Astrocyte (in vitro differentiated cells and primary cell): ENCODE data around the gene KRTAP5-10. TPM values are rescaled to one million over a fixed set of nuclear protein-coding genes. Genes with fewer than 3 reads are reported as not detected.
"Not testable (repeated sequence)": the region's sequence is repeated elsewhere in the genome, so short reads cannot be mapped to it uniquely, and the experiment has no call there.

Experiments used
- DNase-seq: peaks from one replicate; pipeline ENCODE4 v3.0.0-alpha.2; 2010; ENCODE audit warnings: low read depth
- FAIRE-seq: peaks from 2 replicates; lab custom pipeline; 2011; peaks lifted over from hg19 to GRCh38; lab: Jason Lieb, UNC
- H2AFZ ChIP-seq: 2 replicates; pipeline ENCODE4 v1.6.0; 2012; ENCODE audit warnings: low read depth, low read length, inconsistent platforms
- H3K27ac ChIP-seq: 2 replicates; pipeline ENCODE4 v1.5.1; 2011; ENCODE audit warnings: low read depth, low read length, inconsistent platforms
- H3K27me3 ChIP-seq: 2 replicates; pipeline ENCODE4 v1.6.0; 2011; ENCODE audit warnings: low read length, inconsistent platforms; ENCODE audit not compliant: insufficient read depth
- H3K36me3 ChIP-seq: 2 replicates; pipeline ENCODE4 v1.5.1; 2011; ENCODE audit warnings: low read length, inconsistent platforms; ENCODE audit not compliant: insufficient read depth
- H3K4me1 ChIP-seq: 2 replicates; pipeline ENCODE4 v1.5.1; 2011; ENCODE audit warnings: low read length, inconsistent platforms; ENCODE audit not compliant: insufficient read depth
- H3K4me2 ChIP-seq: 2 replicates; pipeline ENCODE4 v1.6.0; 2012; ENCODE audit warnings: low read length, inconsistent platforms
- H3K4me3 ChIP-seq: 2 replicates; pipeline ENCODE4 v1.5.1; 2011; ENCODE audit warnings: low read depth, mild to moderate bottlenecking, low read length, inconsistent platforms; ENCODE audit not compliant: insufficient read depth
- H3K79me2 ChIP-seq: 2 replicates; pipeline ENCODE4 v1.6.0; 2012; ENCODE audit warnings: mild to moderate bottlenecking, low read length, inconsistent platforms; ENCODE audit not compliant: insufficient read depth
- H3K9ac ChIP-seq: 2 replicates; pipeline ENCODE4 v1.6.0; 2012; ENCODE audit warnings: mild to moderate bottlenecking, low read length, inconsistent platforms
- H3K9me3 ChIP-seq: 2 replicates; pipeline ENCODE4 v1.5.1; 2012; ENCODE audit warnings: low read depth, mild to moderate bottlenecking, low read length, inconsistent platforms; ENCODE audit not compliant: insufficient read depth
- H4K20me1 ChIP-seq: 2 replicates; pipeline ENCODE4 v1.6.0; 2012; ENCODE audit warnings: low read length, inconsistent platforms; ENCODE audit not compliant: insufficient read depth
- H3K27ac Mint-ChIP-seq: one replicate; pipeline ENCODE4 v1.8.0; 2021; ENCODE audit warnings: mild to moderate bottlenecking, mixed read lengths; ENCODE audit not compliant: unreplicated experiment
- H3K27me3 Mint-ChIP-seq: one replicate; pipeline ENCODE4 v1.8.0; 2021; ENCODE audit warnings: low read depth, mixed read lengths; ENCODE audit not compliant: unreplicated experiment
- H3K36me3 Mint-ChIP-seq: one replicate; pipeline ENCODE4 v1.8.0; 2021; ENCODE audit warnings: low read depth, mixed read lengths; ENCODE audit not compliant: unreplicated experiment
- H3K4me1 Mint-ChIP-seq: one replicate; pipeline ENCODE4 v1.8.0; 2021; ENCODE audit warnings: low read depth, mixed read lengths; ENCODE audit not compliant: unreplicated experiment
- H3K4me3 Mint-ChIP-seq: one replicate; pipeline ENCODE4 v1.8.0; 2021; ENCODE audit warnings: mild to moderate bottlenecking, moderate library complexity, mixed read lengths; ENCODE audit not compliant: unreplicated experiment
- H3K9me3 Mint-ChIP-seq: one replicate; pipeline ENCODE4 v1.8.0; 2021; ENCODE audit warnings: mild to moderate bottlenecking, mixed read lengths; ENCODE audit not compliant: unreplicated experiment
- CTCF ChIP-seq: IDR thresholded peaks from 2 replicates; pipeline ENCODE4 v1.5.1; 2011; ENCODE audit warnings: low read depth, mild to moderate bottlenecking, inconsistent platforms, low read length, moderate library complexity; ENCODE audit not compliant: insufficient read depth
- EZH2 ChIP-seq: IDR thresholded peaks from 2 replicates; pipeline ENCODE4 v1.6.1; 2012; ENCODE audit warnings: mild to moderate bottlenecking, low read length, inconsistent platforms; ENCODE audit not compliant: insufficient read depth
- total RNA-seq: library from RNA; stranded (reverse); gene quantifications from 2 replicates; pipeline ENCODE4 v1.2.1, GENCODE V29; 2021

The KRTAP5-10 gene
- total RNA-seq, 1 donor from 2014 or later, result not detected

- DNase-seq (no peak), FAIRE-seq (no peak)
- no peaks in the 10 kb centered on the region for H3K27me3 ChIP-seq
- no peaks in the 10 kb centered on the region for H3K9me3 ChIP-seq
- H3K36me3 ChIP-seq, result no peaks in the 10 kb centered on the region
- H3K79me2 ChIP-seq, result no peaks in the 10 kb centered on the region
- Mint-ChIP-seq H3K36me3 (peaks cover 3% of the 10 kb centered on the region), H3K4me3 (no peak overlapping the region), H3K27ac (no peak overlapping the region), H3K9me3 (peaks cover 6% of the 10 kb centered on the region), H3K27me3 (peaks cover 35% of the 10 kb centered on the region), H3K4me1 (no peaks in the 10 kb centered on the region)
- H4K20me1 ChIP-seq, result no peaks in the 10 kb centered on the region
- H3K4me3 ChIP-seq, result no peak overlapping the region
- no peaks in the 10 kb centered on the region for H3K4me1 ChIP-seq
- no peak overlapping the region for H3K9ac ChIP-seq
- H3K27ac ChIP-seq, result no peak overlapping the region
- no peak overlapping the region for H3K4me2 ChIP-seq
- TF ChIP-seq CTCF (no peak), EZH2 (no peak)
- no peak overlapping the region for H2AFZ ChIP-seq
These were observed 40.0 kb upstream of the KRTAP5-10 start for GRCh38 chr11:71525188-71525937.

- no peaks in the 10 kb centered on the region for H3K4me1 Mint-ChIP-seq
- H3K9ac ChIP-seq, result no peak overlapping the region
- no peak overlapping the region for H3K4me3 Mint-ChIP-seq
- H3K9me3 ChIP-seq, result no peaks in the 10 kb centered on the region
- H3K4me2 ChIP-seq, result no peak overlapping the region
- H3K36me3 ChIP-seq, result no peaks in the 10 kb centered on the region
- H3K27me3 Mint-ChIP-seq, result peaks cover 37% of the 10 kb centered on the region
- H3K9me3 Mint-ChIP-seq, result peaks cover 6% of the 10 kb centered on the region
- no peaks in the 10 kb centered on the region for H3K4me1 ChIP-seq
- no peak overlapping the region for H3K27ac Mint-ChIP-seq
- H3K27ac ChIP-seq, result no peak overlapping the region
- FAIRE-seq (no peak), DNase-seq (no peak)
- H3K79me2 ChIP-seq, result no peaks in the 10 kb centered on the region
- H3K27me3 ChIP-seq, result no peaks in the 10 kb centered on the region
- no peak overlapping the region for H3K4me3 ChIP-seq
- H3K36me3 Mint-ChIP-seq, result peaks cover 3% of the 10 kb centered on the region
- no peaks in the 10 kb centered on the region for H4K20me1 ChIP-seq
- TF ChIP-seq CTCF (no peak), EZH2 (no peak)
- H2AFZ ChIP-seq, result no peak overlapping the region
These were observed 39.3 kb upstream of the KRTAP5-10 start for GRCh38 chr11:71525938-71526495.

GRCh38 chr11:71526796-71527575, 38.4 kb upstream of the KRTAP5-10 start, which contains the start of gene KRTAP5-7:
TSS of gene KRTAP5-7 (plus strand) at chr11:71527267. CDS start at chr11:71527301, 34 bp downstream.
- H3K36me3 Mint-ChIP-seq, H3K27ac Mint-ChIP-seq, H3K79me2 ChIP-seq, H3K9ac ChIP-seq, H3K4me2 ChIP-seq, H3K4me1 Mint-ChIP-seq, H3K27ac ChIP-seq, H3K27me3 ChIP-seq, FAIRE-seq, H3K9me3 Mint-ChIP-seq, H4K20me1 ChIP-seq, DNase-seq, H3K4me1 ChIP-seq, H2AFZ ChIP-seq, H3K4me3 Mint-ChIP-seq, H3K36me3 ChIP-seq, H3K9me3 ChIP-seq, H3K4me3 ChIP-seq: not testable (repeated sequence)
- H3K27me3 Mint-ChIP-seq, result peaks cover 39% of the 10 kb centered on the region
